ENCODE results near the gene PSMD8. TPM values are rescaled to one million over a fixed set of nuclear protein-coding genes. Genes with fewer than 3 reads are reported as not detected.
"Not testable (repeated sequence)": the region's sequence is repeated elsewhere in the genome, so short reads cannot be mapped to it uniquely, and the experiment has no call there.

The PSMD8 gene
- total RNA-seq, 1 donor: 254 TPM

DNA sequence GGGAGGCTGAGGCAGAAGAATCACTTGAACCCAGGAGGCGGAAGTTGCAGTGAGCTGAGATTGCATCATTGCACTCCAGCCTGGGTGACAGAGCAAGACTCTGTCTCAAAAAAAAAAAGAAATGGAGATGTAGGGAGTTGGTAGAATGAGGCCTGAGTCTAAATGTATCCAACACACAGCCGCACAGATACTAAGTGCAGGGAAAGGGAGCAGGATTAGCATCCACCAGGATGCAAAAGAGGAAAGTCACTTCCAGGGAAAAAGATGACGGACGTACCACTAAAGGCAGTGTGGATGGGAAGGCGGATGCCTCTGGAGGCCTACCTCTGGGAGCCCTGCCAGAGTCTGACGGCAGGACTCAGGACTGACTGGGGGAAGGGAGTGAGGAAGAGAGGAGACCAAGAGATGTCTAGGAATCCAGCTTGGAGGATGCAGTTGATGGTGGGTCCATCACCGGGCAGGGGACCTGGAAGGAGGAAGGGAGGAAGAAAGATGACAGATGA is 35.3 kb downstream of the PSMD8 start:
- DNase-seq (ENCODE audit: low read depth in 2 of 3, low spot score in 2 of 3): no peak

DNA sequence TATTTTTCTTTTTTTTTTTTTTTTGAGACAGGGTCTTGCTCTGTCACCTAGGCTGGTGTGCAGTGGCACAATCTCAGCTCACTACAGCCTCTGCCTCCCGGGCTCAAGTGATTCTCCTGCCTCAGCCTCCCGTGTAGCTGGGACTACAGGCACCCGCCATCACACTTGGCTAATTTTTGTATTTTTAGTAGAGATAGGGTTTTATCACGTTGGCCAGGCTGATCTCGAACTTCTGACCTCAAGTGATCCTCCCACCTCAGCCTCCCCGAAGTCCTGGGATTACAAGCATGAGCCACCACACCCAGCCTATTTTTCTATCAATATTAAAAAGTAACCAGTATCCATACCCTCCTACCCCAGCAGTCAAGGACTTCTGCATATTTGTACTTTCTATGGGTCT is 36.0 kb downstream of the PSMD8 start:
- DNase-seq (ENCODE audit: low read depth in 2 of 3, low spot score in 2 of 3): not testable (repeated sequence)

DNA sequence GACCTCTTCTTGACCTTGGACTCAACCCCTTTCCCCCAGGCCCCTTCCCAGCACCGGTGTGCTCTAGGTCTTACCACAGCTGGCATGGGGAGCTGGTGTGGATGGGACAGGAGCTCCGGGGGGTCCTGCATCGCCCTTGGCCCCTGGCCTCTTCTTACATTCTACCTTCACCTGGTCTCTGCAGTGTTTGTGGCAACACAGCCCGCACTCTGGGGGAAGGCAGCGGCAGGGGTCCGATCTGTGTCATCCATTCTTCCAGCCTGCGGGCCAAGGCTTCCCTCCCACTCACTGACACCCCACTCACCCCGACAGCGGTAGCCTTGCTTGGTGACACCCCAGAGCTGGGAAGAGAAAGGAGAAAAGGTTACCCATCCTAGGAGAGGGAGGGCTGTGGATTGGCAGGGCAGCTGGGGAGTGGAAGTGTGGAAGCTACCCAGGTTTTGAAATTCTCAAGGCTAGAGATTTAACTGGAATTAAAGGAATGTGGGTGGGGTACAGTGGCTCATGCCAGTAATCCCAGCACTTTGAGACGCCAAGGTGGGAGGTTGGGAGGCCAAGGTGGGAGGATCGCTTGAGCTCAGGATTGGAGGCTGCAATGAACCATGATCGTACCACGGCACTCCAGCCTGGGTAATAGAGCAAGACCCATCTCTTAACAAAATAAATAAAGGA is 36.8 kb downstream of the PSMD8 start:
- no peak for DNase-seq (ENCODE audit: low read depth in 2 of 3, low spot score in 2 of 3)

DNA sequence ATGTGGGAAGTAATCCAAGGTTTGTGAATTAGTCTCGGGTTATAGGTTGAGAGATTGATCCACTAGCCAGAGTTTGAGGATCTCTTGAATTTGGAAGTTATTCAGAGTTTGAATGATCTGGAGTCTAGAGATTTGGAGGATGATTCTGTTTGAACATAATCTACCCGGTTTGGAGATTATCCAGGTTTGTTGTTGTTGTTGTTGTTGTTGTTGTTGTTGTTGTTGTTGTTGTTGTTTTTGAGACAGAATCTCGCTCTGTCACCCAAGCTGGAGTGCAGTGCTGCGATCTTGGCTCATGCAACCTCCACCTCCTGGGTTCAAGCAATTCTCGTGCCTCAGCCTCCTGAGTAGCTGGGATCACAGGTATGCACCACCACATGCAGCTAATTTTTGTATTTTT is 37.5 kb downstream of the PSMD8 start:
- not testable (repeated sequence) for DNase-seq (ENCODE audit: low read depth in 2 of 3, low spot score in 2 of 3)

DNA sequence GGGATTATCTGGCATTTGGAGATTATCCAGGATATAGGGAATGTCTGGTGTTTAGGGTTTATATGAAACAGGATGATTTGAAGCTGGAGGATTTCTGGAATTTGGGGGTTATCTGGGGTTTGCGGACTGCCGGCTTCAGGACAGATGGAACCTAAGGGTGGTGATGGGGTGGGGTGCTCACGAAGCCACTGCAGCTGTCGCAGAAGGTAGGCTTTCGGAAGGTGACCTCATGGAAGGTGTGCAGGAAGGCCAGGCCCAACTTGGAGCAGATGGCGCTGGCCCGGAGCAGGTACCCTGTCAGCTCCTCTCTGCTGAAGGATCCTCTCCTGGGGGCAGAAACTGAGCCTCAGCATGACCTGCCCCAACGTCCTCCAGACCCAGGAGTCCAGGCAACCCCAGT is 38.1 kb downstream of the PSMD8 start:
- no peak for DNase-seq (ENCODE audit: low read depth in 2 of 3, low spot score in 2 of 3)

DNA sequence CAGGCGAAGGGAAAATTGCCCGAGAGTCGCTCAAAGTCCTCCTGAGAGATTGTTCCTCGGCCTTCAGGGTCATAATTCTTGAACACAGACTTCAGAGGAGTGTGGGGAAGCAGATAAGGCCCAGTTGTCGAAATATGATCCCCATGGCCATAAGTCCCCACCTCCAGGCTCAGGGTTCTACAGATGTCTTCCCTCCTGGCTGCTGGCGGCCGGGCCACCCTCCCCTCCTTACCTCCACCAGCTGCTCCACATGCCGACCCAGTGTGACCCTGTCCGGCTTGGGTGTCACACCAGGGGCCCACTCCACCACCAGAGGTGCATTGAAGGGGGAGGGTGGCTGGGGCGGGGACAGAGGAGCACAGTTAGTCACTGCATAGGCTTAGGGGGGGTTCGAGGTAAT is 38.6 kb downstream of the PSMD8 start:
- DNase-seq (ENCODE audit: low read depth in 2 of 3, low spot score in 2 of 3): no peak

DNA sequence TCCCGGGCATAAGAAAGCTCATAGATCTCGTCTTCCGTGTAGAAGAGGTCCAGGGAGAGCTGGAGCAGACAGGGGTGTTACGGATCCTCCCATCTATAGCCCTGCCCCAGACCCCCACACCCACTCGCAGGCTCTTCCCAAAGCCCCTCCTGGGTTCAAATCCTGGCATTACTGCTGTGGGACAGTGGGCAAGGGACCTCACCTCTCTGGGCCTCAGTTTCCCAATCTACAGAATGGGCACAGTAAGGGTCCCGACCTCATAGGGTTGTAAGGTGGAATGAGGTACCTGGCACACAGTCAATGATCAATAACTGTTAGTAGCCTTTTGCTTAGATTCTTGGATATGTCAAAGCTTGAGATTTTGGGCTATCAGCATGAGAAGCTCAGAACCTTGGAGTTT is 39.0 kb downstream of the PSMD8 start:
- DNase-seq (ENCODE audit: low read depth in 2 of 3, low spot score in 2 of 3): no peak

DNA sequence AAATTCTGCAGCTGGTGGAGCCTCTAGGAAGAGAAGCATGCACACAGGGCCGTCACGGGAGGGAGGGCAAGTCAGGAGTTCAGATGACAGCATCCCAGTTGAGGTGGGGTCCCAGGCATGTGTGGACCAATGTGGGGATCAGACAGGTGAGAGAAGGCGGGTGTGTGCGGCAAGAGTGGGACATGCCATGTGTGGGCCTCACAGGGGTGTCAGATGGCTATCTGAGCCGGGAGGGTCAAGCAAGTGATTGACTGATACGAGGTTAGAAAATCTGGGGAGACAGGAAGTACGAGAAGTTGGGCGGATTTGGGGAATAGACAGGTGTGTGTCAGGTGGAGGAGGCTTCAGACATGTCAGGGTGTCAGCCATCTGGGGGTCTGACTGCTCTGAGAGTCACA is 42.8 kb downstream of the PSMD8 start:
- DNase-seq (ENCODE audit: low read depth in 2 of 3, low spot score in 2 of 3): no peak

DNA sequence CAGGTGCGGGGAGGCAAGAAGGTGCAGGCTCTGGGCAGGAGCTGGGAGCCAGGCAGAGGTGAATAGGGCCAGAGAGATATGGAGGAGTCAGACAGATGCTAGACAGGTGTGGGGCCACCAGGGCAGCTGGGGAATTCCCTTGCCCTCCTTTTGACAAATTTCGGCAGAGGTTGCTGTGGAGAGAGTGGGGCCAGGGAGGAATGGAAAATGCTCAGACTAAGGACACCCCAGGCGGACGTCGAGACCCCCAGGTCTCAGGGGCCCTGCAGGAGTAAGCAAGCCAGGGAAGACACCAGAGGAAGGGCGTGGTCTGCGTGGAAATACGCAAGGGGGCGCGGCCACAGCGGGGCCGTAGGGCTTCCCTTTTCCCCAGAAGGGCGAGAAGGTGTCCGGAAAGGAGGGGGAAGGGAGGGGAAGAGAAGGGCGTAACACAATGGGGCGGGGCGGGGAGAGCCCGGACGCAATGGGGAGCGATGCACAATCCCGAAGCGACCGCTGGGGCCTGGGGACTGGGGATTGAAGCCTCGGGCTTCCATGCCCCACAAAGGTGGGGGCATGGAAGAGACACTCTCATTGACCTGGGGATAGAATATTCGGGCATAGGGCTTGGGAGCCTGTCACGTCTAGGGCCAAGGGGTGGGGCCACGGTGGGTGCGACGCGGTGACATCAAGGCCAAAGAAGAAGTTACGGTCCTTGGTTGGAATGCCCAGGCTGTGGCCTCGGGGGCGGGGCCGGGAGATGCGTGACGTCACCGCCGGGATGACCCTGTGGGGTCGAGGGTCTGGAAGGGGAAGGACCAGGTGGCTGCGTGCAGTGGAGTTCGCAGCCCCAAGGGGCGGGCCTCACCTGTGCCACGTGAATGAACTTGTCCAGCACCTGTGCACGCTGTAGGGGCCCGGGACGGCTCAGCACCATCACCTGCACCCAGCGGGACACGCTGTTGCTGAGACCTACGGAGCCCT is 43.5 kb downstream of the PSMD8 start:
- peak in 2 of 3 donors; percentile 71 to 75 for DNase-seq (ENCODE audit: low read depth in 2 of 3, low spot score in 2 of 3)

DNA sequence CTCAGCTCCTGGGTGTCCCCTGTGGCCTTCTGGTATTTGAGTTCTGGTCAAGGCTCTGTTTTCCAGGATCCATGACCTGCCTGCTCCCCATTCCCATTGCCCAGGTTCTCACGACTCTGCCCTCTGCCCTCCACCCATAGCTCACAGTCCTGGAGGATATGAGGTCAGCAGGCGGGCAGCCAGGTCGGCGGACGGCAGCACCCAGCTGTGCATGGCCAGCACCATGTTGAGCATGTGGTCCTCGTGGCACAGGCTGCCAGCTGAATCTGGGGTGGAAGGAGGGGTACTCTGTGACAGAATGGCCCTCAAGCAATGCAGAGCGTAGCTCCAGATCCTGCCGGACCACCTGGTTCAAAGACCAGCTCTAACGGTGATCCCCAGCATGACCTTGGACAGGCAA is 46.6 kb downstream of the PSMD8 start:
- DNase-seq (ENCODE audit: low read depth in 2 of 3, low spot score in 2 of 3): no peak

DNA sequence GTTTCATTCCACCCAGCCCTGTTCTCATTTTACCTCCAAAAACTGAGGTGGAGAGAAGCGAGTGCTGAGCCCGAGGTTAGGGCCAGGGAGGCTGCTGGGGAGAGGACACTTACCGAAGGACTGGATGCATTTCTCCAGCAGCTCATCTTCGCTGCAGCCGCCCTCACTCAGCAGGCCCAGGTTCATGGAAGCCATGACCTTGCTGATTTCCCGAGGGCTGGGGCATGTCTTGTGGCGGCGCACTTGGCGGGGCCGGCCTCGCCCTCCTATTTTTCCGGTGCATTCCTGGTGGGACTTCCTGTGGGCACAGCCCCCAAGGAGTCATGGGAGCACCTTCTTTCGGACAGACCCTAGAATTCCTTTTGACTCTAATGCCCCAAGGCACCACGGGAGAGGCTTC is 47.5 kb downstream of the PSMD8 start:
- no peak for DNase-seq (ENCODE audit: low read depth in 2 of 3, low spot score in 2 of 3)

DNA sequence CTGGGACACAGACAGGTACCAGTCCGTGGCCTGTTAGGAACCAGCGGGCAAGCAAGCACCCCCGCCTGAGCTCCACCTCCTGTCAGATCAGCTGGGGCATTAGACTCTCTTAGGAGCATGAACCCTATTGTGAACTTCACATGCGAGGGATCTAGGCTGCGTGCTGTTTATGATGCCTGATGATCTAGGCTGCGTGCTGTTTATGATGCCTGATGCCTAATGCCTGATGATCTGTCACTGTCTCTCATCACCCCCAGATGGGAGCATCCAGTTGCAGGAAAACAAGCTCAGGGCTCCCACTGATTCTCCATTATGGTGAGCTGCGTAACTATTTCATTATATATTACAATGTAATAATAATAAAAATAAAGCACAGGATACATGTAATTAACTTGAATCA is 48.1 kb downstream of the PSMD8 start:
- no peak for DNase-seq (ENCODE audit: low read depth in 2 of 3, low spot score in 2 of 3)

DNA sequence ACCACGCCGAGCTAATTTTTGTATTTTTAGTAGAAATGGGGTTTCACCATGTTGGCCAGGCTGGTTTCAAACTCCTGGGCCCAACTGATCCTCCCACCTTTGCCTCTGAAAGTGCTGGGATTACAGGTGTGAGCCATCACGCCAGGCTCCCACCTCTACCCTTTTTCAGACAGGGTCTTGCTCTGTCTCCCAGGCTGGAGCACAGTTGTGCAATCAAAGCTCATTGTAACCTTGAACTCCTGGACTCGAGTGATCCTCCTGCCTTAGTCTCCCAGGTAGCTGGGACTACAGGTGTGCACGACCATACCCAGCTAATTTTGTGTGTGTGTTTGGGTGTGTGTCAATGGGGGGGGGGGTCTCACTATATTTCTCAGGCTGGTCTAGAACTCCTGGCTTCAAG is 49.9 kb downstream of the PSMD8 start:
- DNase-seq (ENCODE audit: low read depth in 2 of 3, low spot score in 2 of 3): no peak

DNA sequence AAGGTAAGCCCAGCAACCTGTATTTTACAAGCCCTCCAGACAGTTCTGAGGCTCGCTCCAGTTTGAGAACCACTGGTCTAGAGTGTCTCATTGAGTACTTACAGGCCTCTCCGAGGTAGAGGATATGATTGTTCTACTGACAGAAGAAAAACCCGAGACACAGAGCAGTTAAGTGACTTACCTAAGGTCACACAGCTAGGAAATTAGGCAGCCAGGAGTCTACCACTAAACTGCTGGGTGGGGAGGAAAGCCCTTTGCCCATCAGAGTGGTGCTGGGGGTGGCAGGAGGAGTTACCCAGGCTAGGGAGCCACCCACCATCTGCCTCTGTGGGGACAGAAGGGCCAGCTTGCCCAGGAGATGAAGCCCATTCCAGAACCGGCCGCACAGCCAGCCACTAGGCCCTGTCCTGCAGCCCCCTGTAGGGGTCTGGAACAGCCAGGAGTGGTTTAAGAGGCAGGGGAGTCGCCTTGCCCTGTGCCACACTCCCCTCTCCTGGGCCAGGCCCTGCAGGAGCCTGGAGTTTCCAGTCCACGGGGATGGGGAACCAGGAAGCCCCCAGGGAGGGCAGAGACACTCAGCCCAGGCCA is 50.9 kb downstream of the PSMD8 start:
- no peak for DNase-seq (ENCODE audit: low read depth in 2 of 3, low spot score in 2 of 3)

DNA sequence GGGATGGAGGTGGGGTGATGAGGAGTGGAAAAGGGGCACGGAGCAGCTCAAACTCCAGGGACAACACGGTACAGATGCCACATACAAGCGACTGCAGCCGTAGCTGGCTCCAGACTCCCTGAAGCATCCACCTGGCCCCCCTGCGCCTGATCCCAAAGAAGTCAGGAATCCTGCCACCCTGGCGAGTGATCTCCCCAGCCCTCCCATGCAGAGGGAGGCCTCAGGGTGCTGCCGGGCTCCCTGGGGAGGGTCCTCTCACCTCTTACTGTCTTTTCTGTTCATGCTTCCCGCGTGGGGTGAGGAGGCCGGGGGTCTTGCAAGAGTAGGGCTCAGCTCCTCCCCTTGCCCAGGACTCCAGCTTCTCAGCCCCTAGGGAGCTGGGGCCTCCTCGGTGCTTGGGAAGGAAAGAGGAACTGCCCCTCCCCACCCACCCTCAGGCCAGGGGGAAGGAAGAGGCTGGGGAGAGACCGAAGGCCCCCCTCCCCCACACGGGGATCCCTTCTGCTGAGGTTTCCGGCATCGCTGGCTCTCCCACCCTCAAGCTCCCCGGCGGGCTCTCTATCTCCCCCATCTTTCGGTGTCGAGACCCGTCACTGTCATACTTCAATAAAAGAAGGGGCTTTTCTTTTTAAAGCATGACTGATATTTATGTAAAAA is 51.6 kb downstream of the PSMD8 start, which contains the start of gene RASGRP4:
Gene RASGRP4, minus strand, starts transcription at position 410 of the 657 bp plus-strand sequence. Its CDS starts 128 bp downstream, at position 282.
- DNase-seq (ENCODE audit: low read depth in 2 of 3, low spot score in 2 of 3): peak in 2 of 3 donors; percentile 85 to 86

DNA sequence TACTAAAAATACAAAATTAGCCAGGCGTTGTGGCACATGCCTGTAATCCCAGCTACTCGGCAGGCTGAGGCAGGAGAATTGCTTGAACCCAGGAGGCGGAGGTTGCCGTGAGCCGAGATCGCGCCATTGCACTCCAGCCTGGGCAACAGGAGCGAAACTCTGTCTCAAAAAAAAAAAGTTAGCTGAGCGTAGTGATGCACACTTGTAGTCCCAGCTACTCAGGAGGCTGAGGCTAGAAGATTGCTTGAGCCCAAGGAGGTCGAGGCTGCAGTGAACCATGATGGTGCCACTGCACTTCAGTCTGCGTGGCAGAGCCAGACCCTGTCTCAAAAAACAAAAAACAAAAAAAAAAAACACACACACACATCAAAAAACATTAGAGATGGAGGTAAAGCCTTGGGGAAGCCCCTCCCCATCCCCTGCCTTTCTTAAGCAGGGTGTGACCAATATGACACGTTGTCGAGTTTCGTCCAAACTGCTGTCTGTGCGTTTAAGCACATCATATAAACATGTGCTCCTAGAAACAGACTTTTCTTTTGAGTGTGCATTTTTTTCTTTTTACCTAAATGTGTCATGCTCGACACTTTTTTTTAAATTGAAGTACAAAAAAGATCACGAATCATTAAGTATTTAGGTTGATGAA is 52.8 kb downstream of the PSMD8 start:
- not testable (repeated sequence) for DNase-seq (ENCODE audit: low read depth in 2 of 3, low spot score in 2 of 3)

DNA sequence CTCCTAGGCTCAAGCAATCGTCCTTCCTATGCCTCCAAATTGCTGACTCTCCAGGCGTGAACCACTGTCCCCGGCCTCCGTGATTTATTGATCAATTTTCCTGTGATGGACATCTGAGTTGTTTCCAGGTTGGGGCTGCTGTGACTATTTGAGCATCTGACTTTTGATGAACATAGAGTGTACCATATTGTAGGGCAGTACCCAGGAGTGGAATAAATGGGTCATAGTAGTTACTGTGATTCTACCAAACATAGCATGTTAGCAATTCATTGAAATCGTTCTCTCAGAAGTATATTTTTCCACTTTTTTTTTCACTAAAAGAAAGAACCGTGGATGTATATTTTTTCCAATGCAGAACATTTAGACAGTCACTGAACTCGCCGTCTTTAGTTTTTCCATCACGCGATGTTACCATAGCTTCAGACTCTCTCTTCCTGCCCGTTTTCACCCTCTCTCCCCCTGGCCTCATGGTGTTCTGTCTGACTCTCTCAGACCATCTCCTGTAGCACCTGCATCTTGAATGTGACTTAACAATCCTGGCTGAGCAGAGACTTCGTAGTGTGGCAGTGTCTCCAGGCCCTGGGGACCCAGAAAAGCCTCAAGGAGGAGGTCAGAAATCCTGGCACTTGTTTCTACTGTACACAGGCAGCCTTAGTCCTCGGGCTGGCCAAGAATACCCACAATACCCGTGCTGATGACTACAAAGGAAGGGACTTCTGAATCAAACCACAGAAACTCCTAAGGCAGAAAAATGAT is 54.9 kb downstream of the PSMD8 start:
- DNase-seq (ENCODE audit: low read depth in 2 of 3, low spot score in 2 of 3): peak in 1 of 3 donors; percentile 8

DNA sequence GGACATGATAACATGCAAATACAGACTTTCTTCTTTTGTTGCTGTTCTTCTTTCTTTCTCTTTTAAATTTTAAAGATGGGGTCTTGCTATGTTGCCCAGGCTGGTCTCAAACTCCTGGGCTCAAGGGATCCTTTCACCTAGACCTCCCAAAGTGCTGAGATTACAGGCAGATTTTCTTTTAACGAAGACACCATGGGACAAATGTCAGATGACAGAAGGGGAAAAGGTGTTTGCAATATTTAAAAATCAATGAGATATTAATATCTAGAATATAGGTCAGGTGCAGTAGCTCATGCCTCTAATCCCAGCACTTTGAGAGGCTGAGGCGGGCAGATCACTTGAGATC is 55.4 kb downstream of the PSMD8 start:
- no peak for DNase-seq (ENCODE audit: low read depth in 2 of 3, low spot score in 2 of 3)

DNA sequence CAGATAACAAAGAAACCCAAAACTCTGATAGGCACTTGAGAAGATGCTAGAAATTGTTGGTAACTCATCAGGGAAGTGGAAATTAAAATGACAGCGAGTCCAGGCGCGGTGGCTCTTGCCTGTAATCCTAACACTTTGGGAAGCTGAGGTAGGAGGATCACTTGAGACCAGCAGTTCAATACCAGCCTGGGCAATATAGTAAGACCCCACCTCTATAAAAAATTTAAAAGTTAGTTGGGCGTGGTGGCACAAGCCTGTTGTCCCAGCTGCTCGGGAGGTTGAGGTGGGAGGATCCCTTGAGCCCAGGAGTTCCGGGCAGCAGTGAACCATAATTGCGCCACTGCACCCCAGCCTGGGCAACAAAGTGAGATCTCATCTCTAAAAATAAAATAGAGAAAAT is 56.6 kb downstream of the PSMD8 start:
- no peak for DNase-seq (ENCODE audit: low read depth in 2 of 3, low spot score in 2 of 3)

Data from hematopoietic multipotent progenitor cell (in vitro differentiated cells).